ENCODE results near the gene IFI44. TPM values are rescaled to one million over a fixed set of nuclear protein-coding genes. Genes with fewer than 3 reads are reported as not detected.

Gene IFI44
- total RNA-seq, 1 experiment from 2014 or later = 35.2 TPM

DNA sequence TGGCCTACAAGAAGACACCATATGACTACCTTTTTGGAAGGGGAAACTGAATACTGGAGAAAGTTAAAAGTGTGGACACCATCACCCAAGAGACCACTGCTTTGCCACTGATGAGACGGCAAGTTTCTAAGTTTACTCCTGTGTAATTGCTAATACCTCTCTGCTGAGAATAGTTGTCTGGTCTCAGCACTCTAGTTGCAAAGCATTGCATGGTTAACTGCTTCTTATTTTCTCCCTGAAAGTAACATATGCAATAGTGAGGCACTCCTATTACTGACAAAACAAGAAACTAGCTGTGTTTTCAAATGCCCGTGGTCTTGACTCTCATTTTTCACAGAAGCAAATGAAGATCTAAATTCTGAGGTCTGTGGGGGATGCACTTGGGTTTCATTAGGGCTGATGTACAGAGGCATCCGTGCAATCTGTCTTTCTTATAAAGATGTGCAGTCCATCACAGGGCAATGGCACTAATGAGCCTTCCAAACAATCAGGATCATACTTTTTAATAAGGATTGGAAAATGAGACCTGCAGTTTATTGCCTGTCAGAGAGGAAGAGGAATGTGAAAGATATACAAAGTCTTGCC, 62.9 kb downstream of the IFI44 start:
- no peak for DNase-seq (ENCODE audit: low spot score)

DNA sequence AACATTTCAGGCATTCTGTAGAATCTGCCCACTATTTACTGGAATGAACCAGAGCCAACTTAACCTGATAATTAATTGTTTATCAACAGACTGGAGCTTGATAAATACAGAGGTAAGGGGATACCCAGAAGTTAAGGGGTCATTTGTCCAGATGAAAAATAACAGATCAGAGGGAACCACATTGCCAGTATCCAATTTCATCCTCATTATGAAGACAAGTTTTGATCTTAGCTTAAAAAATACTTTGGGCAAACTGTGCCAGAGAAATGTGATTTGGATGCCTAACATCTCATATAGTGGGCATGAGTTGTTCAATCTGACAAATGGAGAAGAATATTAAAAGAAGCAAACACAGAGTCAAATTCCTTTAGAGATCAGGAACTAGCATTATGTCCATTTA, 63.7 kb downstream of the IFI44 start:
- DNase-seq (ENCODE audit: low spot score) = no peak

Other genes with a start within 250 kb of the IFI44 start
- 11.0 and 12.0 TPM in 2 replicates for gene PTGFR, start 158.9 kb upstream of the IFI44 start, total RNA-seq (2014; rRNA removed; shearing (Covaris generic))
- gene IFI44L, start 29.4 kb upstream of the IFI44 start, total RNA-seq (2014; rRNA removed; shearing (Covaris generic)) = 0.29 and 2.6 TPM in 2 replicates